HUES48 (cell line): ENCODE data around the gene ZC3H11A.

Source experiments
- H3K27ac ChIP-seq: one replicate; pipeline ENCODE4 v1.7.0; 2013; ENCODE audit warnings: low read depth, low read length, inconsistent platforms
- H3K27me3 ChIP-seq: 2 replicates; pipeline ENCODE4 v1.6.1; 2013; ENCODE audit warnings: mild to moderate bottlenecking, low read length; ENCODE audit not compliant: control insufficient read depth, insufficient read depth
- H3K36me3 ChIP-seq: 2 replicates; pipeline ENCODE4 v1.6.1; 2013; ENCODE audit warnings: low read length; ENCODE audit not compliant: control insufficient read depth, insufficient read depth
- H3K4me1 ChIP-seq: 2 replicates; pipeline ENCODE4 v1.6.1; 2013; ENCODE audit warnings: mild to moderate bottlenecking, low read length; ENCODE audit not compliant: control insufficient read depth, insufficient read depth
- H3K4me3 ChIP-seq: 2 replicates; pipeline ENCODE4 v1.5.1; 2013; ENCODE audit warnings: mild to moderate bottlenecking, low read depth, low read length
- H3K9ac ChIP-seq: 2 replicates; pipeline ENCODE4 v1.6.1; 2013; ENCODE audit warnings: mild to moderate bottlenecking, low read depth, low read length, moderate library complexity
- H3K9me3 ChIP-seq: 2 replicates; pipeline ENCODE4 v1.6.1; 2013; ENCODE audit warnings: low read length; ENCODE audit not compliant: control insufficient read depth, insufficient read depth

The ZC3H11A gene

GRCh38 chr1:203764105-203765028, 31.1 kb upstream of the ZC3H11A start:
- Histone ChIP-seq H3K36me3 (no peaks in the 10 kb centered on the region), H3K27ac (no peak overlapping the region), H3K4me3 (no peak overlapping the region), H3K4me1 (no peaks in the 10 kb centered on the region), H3K9me3 (no peaks in the 10 kb centered on the region), H3K27me3 (no peaks in the 10 kb centered on the region), H3K9ac (no peak overlapping the region)

- H3K9me3 ChIP-seq, result no peaks in the 10 kb centered on the region
- no peak within 1 kb of the TSS for H3K27ac ChIP-seq
- H3K36me3 ChIP-seq, result no peaks in the 10 kb centered on the region
- no peak within 1 kb of the TSS for H3K4me3 ChIP-seq
- H3K9ac ChIP-seq, result no peak within 1 kb of the TSS
- no peaks in the 10 kb centered on the region for H3K27me3 ChIP-seq
- H3K4me1 ChIP-seq, result no peaks in the 10 kb centered on the region
These were observed 30.2 kb upstream of the ZC3H11A start, which contains the start of gene LAX1 for GRCh38 chr1:203765029-203765837. Gene LAX1 (plus strand): TSS chr1:203765183. CDS start chr1:203765566, 383 bp downstream.

DNA sequence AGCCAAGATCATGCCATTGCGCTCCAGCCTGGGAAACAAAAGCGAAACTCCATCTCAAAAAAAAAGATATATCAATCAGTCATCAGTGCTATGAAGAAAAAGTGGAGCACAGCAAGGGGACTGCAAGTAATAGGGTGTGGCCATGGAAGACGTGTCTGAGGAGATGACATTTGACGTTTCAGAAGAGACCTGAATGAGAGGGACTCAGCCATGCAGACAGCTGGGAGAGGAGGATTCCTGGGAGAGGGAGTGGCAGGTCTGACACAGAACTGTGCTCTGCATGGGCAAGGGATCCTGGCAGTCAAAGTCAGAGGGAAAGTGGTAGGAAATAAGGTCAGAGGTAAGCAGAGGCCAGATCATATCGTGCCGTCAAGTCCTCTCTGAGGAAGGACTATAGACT, 27.2 kb upstream of the ZC3H11A start:
- H3K27ac ChIP-seq, result no peak overlapping the region
- H3K4me3 ChIP-seq, result no peak overlapping the region
- H3K9me3 ChIP-seq, result no peaks in the 10 kb centered on the region
- H3K9ac ChIP-seq, result no peak overlapping the region
- no peaks in the 10 kb centered on the region for H3K4me1 ChIP-seq
- no peaks in the 10 kb centered on the region for H3K36me3 ChIP-seq
- H3K27me3 ChIP-seq, result no peaks in the 10 kb centered on the region

- Histone ChIP-seq H3K36me3 (no peaks in the 10 kb centered on the region), H3K4me3 (no peak overlapping the region), H3K4me1 (no peaks in the 10 kb centered on the region), H3K27me3 (no peaks in the 10 kb centered on the region), H3K9ac (no peak overlapping the region), H3K27ac (no peak overlapping the region), H3K9me3 (no peaks in the 10 kb centered on the region)
These were observed 25.7 kb upstream of the ZC3H11A start for GRCh38 chr1:203769505-203770343.

GRCh38 chr1:203771901-203772301, 23.5 kb upstream of the ZC3H11A start:
- H3K9ac ChIP-seq, result no peak overlapping the region
- no peaks in the 10 kb centered on the region for H3K36me3 ChIP-seq
- H3K27me3 ChIP-seq, result no peaks in the 10 kb centered on the region
- H3K27ac ChIP-seq, result no peak overlapping the region
- no peak overlapping the region for H3K4me3 ChIP-seq
- H3K4me1 ChIP-seq, result no peaks in the 10 kb centered on the region
- no peaks in the 10 kb centered on the region for H3K9me3 ChIP-seq

DNA sequence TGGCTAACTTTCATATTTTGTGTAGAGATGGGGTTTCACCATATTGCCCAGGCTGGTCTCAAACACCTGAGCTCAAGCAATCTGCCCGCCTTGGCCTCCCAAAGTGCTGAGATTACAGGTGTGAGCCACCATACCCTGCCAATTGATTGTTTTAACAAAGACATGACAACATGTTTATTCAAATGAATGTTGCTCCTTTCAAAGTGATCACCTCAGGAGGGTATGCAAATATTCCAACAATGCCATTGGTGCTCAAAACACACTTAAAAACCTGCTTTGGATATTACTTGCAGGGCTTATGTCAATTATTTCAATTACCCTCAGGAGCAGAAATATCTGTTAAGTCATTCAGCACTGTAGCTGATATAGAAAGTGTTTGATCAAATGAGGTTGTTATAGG, 22.6 kb upstream of the ZC3H11A start:
- no peaks in the 10 kb centered on the region for H3K36me3 ChIP-seq
- no peaks in the 10 kb centered on the region for H3K27me3 ChIP-seq
- H3K4me3 ChIP-seq, result no peak overlapping the region

GRCh38 chr1:203776636-203777035, 18.8 kb upstream of the ZC3H11A start:
- H3K9ac ChIP-seq, result no peak overlapping the region
- H3K9me3 ChIP-seq, result no peaks in the 10 kb centered on the region
- H3K27me3 ChIP-seq, result no peaks in the 10 kb centered on the region
- H3K27ac ChIP-seq, result no peak overlapping the region
- no peaks in the 10 kb centered on the region for H3K4me1 ChIP-seq
- H3K36me3 ChIP-seq, result no peaks in the 10 kb centered on the region
- no peak overlapping the region for H3K4me3 ChIP-seq

More for the DNA sequence above, 22.6 kb upstream of the ZC3H11A start:
- Histone ChIP-seq H3K9me3 (no peaks in the 10 kb centered on the region), H3K4me1 (no peaks in the 10 kb centered on the region), H3K9ac (no peak overlapping the region), H3K27ac (no peak overlapping the region)

DNA sequence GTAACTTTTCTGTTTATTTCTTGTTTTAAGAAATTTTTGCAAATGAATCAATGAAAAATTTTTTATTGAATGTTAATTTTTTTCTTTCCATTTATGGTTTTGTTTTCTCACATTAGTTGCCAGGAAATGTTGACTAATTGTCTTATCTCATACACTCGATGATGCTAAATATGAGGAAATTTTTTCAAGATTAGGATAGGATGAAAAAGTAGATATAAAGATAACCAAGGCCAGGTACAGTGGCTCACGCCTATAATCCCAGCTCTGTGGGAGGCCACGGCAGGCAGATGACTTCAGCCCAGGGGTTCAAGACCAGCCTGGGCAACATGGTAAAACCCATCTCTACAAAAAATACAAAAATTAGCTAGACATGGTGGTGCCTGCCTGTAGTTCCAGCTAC, 17.8 kb upstream of the ZC3H11A start:
- no peak overlapping the region for H3K4me3 ChIP-seq
- no peak overlapping the region for H3K9ac ChIP-seq
- no peaks in the 10 kb centered on the region for H3K27me3 ChIP-seq
- no peaks in the 10 kb centered on the region for H3K9me3 ChIP-seq
- H3K4me1 ChIP-seq, result no peaks in the 10 kb centered on the region
- no peak overlapping the region for H3K27ac ChIP-seq
- no peaks in the 10 kb centered on the region for H3K36me3 ChIP-seq

DNA sequence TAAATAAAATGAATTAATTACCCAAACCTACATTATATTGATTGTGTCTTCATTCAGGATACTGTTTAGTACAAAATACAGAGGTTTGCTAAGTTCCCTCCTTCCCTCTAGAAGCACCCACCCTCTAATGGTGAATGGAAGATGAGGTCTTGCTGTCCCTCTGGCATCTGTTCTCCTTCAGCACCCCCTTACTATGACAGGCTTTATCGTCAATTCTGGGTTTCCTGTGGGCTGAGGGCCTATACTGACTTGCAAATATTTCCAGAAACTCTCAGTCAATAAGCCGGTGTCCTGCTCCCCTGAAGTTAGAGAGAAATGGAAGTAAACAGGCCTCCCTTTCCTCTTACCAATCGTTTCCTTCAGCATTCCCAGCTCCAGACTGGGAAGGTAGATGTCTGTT, 17.3 kb upstream of the ZC3H11A start:
- Histone ChIP-seq H3K27me3 (no peaks in the 10 kb centered on the region), H3K9ac (no peak overlapping the region), H3K4me3 (no peak overlapping the region), H3K4me1 (no peaks in the 10 kb centered on the region), H3K36me3 (no peaks in the 10 kb centered on the region), H3K9me3 (no peaks in the 10 kb centered on the region), H3K27ac (no peak overlapping the region)

DNA sequence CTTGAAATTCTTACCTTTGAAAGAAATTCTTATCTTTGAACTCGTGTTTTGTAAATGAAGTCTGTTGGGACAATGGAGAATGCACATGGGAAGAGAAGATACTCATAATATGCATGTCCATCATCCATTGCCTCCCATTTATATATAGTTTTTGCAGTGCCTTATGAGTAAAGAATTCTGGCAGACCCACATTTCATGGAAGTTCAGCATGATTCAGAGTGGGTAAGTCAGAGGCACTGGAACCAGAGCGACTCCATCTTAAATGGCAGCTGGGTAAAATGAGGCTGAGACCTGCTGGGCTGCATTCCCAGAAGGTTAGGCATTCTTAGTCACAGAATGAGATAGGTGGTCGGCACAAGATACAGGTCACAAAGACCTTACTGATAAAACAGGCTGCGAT, 16.6 kb upstream of the ZC3H11A start:
- no peak overlapping the region for H3K4me3 ChIP-seq
- no peaks in the 10 kb centered on the region for H3K9me3 ChIP-seq
- no peak overlapping the region for H3K9ac ChIP-seq
- H3K27ac ChIP-seq, result no peak overlapping the region
- H3K4me1 ChIP-seq, result peaks cover 3% of the 10 kb centered on the region
- no peaks in the 10 kb centered on the region for H3K27me3 ChIP-seq
- no peaks in the 10 kb centered on the region for H3K36me3 ChIP-seq
